Measurements from ENCODE around the gene AMOT.

The AMOT gene

DNA sequence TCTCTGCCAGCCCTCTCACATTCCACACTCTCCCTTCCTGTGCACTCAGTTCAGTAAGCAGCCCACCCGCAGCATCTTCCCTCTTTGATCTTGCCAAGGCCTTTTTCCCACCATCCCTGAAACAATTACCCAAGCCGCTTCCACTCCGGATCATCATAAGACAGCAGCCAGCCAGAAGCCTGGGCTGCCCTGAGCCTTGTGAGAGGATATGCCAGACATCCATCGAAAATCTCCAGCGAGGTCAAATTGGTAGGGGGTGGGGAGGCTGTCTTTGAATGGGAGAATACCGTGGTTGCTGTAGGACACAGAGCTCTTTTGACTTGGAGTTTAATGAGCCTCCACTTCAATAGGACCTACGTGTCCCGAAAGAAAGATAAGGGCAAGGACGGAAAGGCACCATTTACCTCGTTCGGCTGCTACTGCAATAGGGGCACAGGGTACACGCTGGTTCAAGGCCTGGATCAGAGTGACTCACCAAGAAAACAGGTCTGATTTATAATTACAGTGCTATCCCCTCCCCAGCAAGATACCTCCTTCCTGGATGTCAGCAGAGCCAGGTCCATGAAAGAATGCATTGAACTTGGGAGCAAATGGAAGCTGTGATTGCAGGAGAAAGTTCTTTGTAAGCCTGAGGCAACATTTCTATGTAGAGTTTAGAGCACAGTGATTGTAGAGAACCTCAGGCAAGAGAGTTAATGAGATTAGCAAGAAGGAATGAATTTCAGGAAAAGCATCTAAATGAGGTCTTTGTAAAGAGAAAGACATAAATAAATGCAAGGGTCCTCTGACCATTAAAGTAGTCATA is 39.5 kb downstream of the AMOT start:
- no peak for DNase-seq

DNA sequence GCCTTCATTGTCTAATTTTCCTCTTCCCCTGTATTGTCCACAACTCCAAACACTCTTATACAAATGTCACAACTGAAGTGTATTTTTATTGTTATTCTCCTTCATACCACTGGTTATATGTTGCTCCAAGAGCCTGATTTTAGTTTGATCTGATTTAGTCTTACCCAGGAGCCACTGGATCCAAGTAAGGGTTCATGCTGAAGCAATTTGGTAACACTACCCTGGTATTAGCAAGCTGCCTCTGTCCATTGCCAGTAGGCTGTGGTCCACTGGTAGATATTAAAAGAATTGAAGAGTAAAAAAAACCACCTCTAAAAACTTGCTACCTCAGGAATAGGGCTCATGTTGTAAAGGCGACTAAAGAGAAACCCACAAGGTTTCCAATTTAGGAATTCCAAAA is 41.2 kb downstream of the AMOT start:
- DNase-seq = no peak

DNA sequence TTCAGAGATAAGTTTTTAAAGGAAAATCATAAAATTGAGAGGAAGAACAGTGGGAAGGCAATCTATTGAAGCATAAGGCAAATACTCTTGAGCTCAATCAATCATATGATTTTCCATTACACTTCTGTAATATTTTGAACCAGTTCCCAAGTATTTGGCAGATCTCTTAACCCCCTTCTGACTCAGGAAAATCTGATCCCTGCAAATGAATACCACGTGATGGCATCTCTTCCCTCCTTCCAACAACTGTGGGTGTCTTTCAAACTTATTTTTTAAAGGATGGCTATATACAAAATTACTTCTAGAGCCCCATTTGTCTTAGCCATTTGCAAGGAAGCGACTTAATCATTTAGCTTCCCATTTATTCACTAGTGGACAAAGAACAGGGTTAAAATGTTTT is 41.9 kb downstream of the AMOT start:
- no peak for DNase-seq

DNA sequence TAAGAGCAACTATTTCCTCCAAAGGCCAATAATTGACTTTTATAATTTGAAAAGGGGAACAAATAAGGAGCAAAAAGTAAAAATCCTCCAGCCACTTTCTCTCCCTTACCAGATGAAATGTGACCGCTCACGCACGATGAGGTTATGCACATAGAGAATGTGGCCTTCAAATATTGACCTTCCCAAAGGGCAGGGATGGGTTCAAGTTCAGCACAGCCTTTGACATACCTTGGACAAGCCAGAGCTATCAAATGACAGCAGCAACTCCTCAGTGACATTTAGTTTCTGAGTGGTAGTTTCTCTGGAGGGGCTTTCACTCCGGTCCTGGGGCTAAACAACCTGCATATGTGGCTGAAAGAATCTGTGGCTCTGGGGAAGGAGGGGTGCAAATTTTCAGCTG is 50.7 kb downstream of the AMOT start:
- no peak for DNase-seq

DNA sequence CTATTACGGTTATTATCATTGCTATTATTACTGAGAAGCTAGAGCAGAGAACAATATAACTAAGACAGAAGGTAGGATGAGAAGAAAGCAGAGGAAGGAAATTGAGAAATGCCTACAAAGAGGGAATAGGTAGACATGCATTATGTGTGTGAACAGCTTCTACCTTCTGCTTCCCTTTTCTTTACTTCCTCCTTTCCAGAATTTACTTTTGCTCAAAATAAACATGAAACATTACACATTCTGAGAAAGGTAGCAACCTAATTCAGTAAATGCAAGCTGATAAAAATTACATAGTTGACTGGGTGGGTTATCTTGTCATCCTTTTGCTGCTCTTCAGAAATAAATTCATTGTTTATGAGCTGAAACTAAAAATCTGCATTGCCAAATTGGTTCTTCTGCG is 54.6 kb downstream of the AMOT start:
- no peak for DNase-seq

DNA sequence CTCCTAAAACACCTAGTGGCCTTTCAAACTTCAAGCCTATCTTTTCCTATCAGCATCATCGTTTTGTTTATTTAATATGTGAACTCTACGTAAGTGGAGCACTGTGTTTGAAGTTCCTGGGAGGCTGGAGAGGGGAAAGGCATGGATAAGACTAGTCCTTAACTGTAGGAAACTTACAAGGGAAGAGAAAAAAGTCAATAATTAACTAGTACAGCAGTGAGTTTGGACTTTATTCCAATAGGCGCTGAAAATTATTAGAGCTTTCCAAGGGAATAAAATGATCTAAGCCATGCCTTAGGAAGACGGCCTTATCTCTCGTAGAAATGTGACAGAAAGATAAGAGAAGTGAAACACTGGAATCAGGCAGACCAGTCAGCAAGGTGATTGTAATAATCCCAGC is 55.3 kb downstream of the AMOT start:
- no peak for DNase-seq

DNA sequence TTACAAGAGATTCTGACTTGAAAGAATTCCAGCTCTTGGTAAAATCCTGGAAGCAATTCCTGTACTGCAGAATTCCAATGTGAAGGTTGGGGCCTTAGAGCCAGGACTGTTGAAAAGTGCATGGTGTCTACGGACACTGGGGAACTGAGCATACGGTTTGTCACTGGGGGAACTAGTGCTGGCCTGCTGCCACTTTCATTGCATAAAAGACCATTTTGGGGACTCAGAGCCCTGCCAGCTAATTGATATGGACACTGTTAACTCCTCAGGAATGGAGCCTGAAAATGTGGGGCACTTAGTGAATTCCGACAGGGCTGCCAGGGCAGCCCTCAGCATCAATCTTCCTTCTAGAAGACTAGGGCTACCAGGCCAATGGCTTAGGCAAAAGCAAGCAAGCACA is 55.9 kb downstream of the AMOT start:
- no peak for DNase-seq

DNA sequence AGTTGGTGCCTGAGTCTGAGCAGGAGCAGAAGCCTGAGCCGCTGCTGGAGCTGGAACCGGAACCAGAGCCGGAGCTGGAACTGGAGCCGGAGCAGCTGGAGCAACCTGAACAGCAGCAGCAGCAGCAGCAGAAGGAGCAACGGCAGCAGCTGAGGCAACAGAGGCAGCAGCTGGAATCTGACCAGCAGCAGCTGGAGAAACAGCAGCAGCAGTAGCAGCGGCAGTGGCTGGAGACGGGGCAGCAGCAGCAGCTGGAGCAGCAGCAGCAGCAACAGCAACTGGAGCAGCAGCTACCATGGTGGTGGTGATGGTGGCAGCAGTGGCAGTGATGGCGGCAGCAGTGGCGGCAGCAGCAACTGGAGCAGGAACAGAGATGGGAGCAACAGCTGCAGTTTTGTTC is 61.5 kb downstream of the AMOT start:
- DNase-seq = no peak

DNA sequence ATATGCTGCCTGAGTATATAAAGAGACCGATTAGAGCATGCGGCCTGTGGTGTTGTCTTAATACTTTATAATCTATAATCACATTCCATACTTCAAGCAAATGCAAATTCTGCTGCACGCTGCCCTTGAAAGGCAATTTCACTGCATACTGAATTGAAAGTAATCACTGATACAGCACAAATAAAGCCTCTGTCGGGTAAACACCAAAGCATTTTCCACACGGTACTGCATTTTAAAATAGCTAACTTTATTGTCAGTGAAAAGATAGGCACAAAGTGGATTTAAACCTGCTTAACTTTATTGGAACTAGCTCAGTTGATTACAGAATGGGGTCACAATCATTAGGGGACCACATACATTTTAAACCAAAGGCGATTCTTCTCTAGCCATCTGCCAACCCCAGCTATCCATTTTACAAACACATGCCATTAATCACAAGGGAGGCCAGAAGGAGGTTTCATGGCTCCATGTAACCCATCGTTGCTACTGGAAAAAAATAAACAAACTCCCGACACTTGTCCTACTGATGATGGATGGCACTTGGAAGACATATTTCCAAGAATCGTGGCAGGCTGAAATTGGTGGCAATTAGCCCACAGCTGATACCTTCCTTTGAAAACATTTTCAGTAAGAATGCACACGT is 65.9 kb downstream of the AMOT start:
- no peak for DNase-seq

DNA sequence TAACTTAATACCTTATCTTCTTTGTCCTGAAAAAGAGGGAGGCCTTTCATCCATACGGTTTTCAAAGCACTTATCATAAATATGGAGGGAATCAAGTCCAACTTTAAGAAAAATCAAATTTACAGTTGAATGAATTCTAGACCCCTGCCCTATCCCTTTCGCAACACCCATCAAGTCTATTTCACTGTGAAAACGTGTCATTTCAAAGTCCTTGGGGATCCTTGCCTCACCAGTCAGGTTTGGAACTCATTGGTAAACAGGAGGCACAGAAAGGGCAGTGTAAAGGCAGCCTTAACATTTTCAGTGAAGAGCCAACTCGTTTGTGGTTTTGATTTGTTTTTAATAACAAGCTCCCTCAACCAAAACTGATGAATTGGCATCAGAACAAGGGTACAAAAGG is 66.5 kb downstream of the AMOT start:
- DNase-seq = no peak

DNA sequence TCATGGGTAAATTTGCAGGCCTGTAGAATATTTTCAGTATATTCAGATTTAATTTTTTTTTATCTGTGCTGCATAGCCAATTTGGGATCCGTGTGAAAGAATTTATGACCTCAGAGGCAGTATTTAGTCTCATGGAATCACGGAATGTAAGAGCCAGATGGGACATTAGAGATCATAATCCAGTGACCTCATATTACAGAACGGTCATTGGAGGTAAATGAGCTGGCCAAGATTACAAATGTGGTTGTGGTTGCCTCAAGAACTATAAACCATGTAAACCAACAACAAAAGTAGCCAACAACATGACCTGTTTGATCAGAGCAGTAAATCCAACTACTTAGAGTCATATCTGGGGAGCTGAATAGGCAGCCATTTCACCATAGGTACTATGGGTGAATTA is 71.6 kb downstream of the AMOT start:
- no peak for DNase-seq

DNA sequence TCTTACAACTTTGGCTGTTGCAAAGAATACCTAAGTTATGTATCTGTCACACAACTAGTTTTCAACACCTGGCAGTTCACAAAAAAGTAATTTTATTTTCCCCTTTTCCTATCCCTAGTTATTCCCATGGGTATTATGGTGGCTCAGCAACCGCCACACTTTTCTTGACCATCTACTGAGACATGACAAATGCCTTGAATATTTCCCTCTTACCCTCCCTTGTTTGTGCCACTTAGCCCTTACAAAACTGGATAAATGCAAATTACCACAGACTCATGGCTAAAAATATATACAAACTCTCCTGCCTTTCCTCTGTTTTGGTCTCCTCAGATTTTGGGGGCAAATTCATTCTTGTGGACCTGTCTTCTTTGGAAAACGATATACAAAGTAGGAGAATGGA is 72.1 kb downstream of the AMOT start:
- DNase-seq = no peak

DNA sequence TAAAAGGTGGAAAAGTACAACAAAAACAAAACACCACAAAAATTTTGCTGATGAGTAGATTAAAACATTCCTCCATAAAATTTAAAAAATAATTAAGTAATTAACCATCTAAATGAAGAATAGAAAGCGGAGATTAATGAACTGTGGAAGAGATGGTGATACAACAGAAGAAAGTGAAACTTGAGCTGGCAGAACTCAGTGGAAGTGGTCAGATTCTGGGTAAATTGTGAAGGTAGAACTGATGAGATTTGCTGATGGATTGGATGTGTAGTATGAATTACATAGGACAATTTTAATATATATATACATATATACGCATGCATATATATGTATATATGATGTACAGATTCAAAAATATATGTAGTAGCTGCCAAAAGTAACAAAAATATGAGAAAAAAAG is 73.9 kb downstream of the AMOT start:
- no peak for DNase-seq

DNA sequence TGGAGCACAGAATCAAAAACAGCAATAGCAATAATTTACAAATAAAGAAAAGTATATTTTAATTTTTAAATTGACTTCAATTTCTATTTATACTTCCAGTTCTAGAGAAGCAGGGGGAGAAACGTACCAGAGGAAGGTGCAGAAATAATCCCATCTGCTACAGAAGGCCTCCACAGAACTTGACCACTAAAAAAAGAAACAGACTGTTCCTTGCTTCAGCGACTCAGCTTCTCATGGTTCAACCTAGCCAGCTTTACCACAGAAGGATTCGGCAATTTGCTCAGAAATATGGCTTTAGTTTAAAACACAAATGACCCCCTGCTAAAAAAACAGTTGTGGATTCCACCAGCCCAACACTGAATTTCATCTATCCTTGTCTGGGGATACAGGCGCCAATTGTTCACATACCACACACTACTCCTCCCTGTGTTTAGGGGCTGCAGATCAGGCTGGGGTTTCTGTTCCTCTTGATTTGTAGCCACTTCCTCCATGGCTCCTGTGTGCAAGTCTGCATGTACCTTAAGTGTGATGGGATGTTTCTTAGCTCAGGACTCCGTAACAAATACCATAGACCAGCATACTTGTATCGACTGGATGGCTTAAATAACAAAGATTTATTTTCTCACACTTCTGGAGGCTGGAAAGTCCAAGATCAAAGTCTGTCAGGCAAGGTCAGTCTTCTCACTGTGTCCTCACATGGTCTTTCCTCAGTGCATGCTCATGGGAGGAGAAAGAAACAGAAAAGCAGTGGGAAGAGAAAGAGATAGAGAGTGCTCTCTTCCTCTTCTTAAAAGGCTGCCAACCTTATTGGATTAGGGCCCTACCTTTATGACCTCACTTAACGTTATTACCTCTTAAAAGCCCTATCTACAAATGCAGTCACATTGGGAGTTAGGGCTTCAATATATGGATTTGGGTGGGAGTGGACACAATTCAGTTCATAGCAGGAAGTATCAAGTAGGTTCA is 79.1 kb downstream of the AMOT start:
- DNase-seq = no peak

DNA sequence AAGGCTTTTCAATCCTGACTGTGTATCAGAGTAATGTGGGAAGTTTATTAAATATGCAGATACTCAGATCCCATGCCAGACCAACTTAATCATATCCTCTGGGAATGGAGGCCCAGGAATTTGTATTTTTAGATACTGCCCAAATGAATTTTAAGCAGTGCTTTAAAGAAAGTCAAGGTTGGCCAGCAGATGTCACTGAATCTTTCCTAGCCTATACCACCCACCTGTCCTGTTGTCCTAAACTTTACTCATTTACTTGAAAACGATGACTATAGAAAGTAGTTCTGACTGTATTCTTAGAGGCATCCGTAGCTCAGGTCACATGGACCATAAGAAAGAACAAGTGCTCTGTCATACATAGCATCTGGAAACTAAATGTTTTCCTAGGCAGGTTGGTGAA is 79.9 kb downstream of the AMOT start:
- DNase-seq = no peak

DNA sequence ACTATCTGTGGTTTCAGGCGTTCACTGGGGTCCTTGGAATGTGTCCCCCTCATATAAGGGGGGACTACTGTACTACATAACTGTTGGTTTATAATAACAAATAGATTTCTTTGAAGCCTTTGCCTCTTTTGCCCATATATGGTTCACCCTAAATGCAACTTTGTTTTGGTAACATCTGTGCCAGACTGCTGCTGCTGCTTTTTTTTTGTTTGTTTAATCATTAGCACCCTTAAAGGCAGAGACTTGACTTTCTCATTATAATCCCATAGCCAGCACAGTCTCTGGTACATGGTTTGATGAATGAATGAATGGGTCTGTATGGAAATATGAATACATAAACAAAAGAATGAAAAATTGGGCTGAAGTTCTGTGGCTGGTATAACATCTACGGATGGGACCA is 80.7 kb downstream of the AMOT start:
- no peak for DNase-seq

DNA sequence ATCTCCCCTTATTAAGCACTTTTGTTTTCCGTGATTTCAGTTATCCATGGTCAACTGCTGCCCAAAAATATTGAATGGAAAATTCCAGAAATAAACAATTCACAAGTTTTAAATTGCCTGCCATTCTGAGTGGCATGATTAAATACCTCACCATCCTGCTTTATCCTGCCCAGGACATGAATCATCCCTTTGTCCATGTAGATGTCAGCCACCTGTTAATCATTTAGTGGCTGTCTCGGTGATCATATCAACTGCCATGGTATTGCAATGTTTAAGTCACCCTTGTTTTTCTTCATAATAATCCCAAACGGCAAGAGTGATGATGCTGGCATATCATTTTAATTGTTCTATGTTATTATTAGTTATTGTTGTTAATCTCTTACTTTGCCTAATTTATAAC is 81.1 kb downstream of the AMOT start:
- no peak for DNase-seq

DNA sequence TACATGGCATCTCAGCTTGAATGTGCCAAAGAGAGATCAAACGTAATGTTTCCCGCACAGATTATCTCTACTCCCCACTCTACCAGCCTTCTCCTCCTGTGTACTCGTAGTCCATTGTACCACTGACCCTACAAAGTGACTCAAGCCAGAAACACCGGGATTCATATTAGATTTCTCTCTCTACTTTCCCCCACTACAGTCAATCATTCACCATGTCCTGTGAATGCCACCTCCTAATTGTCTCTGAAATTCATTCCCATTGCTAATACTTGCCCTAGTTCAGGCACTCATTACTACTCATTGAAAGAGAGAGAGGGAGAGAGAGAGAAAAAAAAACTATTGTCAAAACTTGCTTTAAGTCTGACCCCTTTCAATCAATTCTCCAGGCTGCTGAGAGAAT is 82.7 kb downstream of the AMOT start:
- DNase-seq = no peak

DNA sequence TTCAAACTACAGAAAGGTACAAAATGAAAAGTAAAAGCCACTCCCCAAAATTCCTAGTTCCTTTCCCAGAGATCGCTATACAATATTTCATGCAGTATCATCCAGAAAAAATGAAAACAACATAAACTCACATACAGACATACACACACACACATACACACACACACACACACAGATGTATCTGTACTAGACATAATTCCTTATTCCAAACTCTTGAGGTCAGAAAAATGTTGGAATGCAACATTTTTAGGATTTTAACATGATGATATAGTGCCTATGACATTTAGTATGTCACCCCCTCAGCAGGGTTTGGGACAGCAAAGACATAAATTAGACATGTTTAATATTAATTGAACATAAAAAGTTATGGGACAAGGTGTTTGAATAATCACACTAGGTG is 87.5 kb downstream of the AMOT start:
- no peak for DNase-seq

DNA sequence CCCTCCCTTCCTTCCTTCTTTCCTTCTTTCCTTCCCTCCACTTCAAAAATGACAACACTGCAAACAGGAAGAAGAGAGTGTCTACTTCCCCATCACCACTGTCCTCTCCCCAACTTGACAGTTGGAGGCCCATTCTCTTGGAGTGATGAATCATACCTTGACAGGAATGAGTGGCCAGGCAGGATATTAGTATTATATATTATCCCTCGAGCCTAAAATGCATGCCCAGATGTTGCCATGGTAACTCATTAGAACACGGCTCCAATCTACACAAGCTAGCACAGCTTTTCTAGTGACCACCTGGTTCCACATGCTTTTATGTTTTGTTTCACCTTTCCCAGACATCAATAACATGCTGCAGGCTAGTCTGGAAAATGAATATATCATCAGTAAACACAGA is 89.6 kb downstream of the AMOT start:
- no peak for DNase-seq

DNA sequence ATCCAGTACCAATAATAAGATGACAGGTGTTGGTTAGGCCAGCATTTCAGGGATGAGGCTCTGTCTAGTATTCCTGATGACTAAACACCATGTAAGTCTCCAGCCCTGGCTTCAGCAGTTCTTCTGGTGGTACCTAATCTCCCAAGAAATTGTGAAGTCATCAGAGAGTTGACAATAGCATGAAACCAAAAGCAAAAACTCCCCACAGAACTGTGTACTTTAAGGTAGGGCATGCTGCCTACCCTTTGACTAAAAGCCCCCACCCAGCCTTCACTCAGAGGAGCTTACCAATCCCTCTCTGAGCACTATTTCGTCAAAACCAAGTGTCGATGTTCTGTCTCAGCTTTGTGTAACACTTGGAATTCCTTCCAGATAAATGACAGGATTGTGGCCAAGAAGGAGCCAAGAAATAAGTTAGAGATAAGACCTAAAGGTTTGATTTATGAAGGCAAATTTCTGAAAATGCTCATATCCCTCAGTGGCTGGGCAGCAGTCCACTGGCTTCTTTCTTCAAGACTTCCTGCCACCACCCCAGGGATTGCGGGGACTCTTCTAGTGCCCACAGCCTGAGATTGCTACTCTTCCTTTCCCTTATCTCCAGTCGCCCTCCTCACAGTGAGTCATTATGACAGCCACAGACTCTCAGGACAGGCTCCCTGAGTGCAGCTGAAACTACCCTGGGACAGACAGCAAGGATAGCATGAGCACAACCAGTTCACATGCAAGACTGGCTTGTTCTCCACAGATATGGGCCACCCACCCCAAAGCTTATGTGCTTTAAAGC is 93.6 kb downstream of the AMOT start:
- DNase-seq = no peak

DNA sequence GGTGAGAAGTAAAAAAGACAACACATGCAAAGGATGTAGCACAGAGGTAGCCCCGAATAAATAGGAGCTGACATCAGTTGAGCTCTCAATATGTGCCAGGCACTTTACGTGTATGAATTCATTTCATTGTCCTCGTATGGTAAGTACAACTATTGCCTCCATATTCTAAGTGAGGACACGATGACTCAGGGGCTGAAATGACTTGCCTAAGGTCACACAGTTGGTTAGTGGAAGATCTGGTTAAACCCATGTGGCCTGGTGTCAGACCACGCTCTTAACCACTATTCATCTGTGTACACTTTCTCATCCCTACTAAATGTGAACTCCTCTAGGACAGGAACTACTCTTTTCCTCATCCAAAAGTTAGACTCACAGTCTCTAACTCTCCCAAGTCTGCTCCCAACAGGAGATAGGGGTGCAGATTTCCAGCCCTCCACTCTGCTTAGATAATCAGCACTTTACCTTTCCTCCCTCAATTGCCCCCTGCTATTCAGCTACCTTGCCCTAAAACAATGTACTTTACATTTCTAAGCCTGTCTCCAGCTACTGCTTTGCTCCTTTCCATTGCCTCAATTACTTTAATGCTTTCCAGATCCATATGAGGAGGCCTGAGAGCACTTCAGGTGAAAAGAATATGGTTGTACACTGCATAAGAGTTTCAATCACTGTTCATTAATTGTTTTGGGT is 102.1 kb downstream of the AMOT start:
- no peak for DNase-seq

All from femur (tissue), 1 donor.